CD4-positive, alpha-beta memory T cell (primary cell): ENCODE data around the gene TMEM26. TPM values are rescaled to one million over a fixed set of nuclear protein-coding genes. Genes with fewer than 3 reads are reported as not detected.

Source experiments
- CTCF ChIA-PET: fragments of 350-600 bp; sonication (Branson Sonifier 250); formaldehyde crosslinking; loops from one replicate; lab custom pipeline; 2021; ENCODE audit warnings: inconsistent platforms; ENCODE audit not compliant: partially characterized antibody; lab: Charles Lee
- POLR2A ChIA-PET: fragments of 350-600 bp; sonication (Branson Sonifier 250); formaldehyde crosslinking; loops from one replicate; lab custom pipeline; 2021; ENCODE audit not compliant: partially characterized antibody; lab: Charles Lee
- DNase-seq, 5 donors: peaks; one replicate each; pipeline versions ENCODE4 v3.0.0 to v3.0.0-alpha.2; 2020 to 2022; ENCODE audit warnings: mixed read lengths in 1 of 5
- H3K27ac ChIP-seq: one replicate; pipeline ENCODE4 v1.7.0; 2013; ENCODE audit warnings: low read depth, low read length
- H3K27me3 ChIP-seq: 2 replicates; pipeline ENCODE4 v1.7.0; 2013; ENCODE audit warnings: mild to moderate bottlenecking, low read length, moderate library complexity; ENCODE audit not compliant: insufficient read depth
- H3K36me3 ChIP-seq: 2 replicates; pipeline ENCODE4 v1.7.0; 2013; ENCODE audit warnings: mild to moderate bottlenecking, low read length, moderate library complexity; ENCODE audit not compliant: insufficient read depth
- H3K4me1 ChIP-seq: 2 replicates; pipeline ENCODE4 v1.7.0; 2013; ENCODE audit warnings: mild to moderate bottlenecking, low read length, moderate library complexity; ENCODE audit not compliant: insufficient read depth
- H3K4me3 ChIP-seq, 2 donors: one replicate each; pipeline ENCODE4 v1.7.0; 2013; ENCODE audit warnings: low read length in 2 of 2, mild to moderate bottlenecking in 1 of 2
- H3K9me3 ChIP-seq, 2 donors: one replicate each; pipeline ENCODE4 v1.7.0; 2013; ENCODE audit warnings: low read length in 2 of 2, control low read depth in 1 of 2; ENCODE audit not compliant: control insufficient read depth in 1 of 2
- H3K27ac Mint-ChIP-seq, 7 donors: one replicate each; pipeline ENCODE4 v1.8.0; 2020 to 2021; ENCODE audit warnings: mixed read lengths in 7 of 7, mild to moderate bottlenecking in 6 of 7, inconsistent platforms in 3 of 7, moderate library complexity in 3 of 7
- H3K27me3 Mint-ChIP-seq, 2 donors: one replicate each; pipeline ENCODE4 v1.8.0; 2020 to 2021; ENCODE audit warnings: mixed read lengths in 2 of 2
- H3K36me3 Mint-ChIP-seq, 2 donors: one replicate each; pipeline ENCODE4 v1.8.0; 2020 to 2021; ENCODE audit warnings: mixed read lengths in 2 of 2, inconsistent platforms in 1 of 2, mild to moderate bottlenecking in 1 of 2
- H3K4me1 Mint-ChIP-seq, 4 donors: one replicate each; pipeline ENCODE4 v1.8.0; 2020 to 2021; ENCODE audit warnings: mixed read lengths in 4 of 4, mild to moderate bottlenecking in 1 of 4
- H3K4me3 Mint-ChIP-seq, 8 donors: one replicate each; pipeline ENCODE4 v1.8.0; 2020 to 2021; ENCODE audit warnings: mixed read lengths in 8 of 8, mild to moderate bottlenecking in 7 of 8, moderate library complexity in 6 of 8, inconsistent platforms in 3 of 8
- H3K9me3 Mint-ChIP-seq, 8 donors: one replicate each; pipeline ENCODE4 v1.8.0; 2020 to 2021; ENCODE audit warnings: mixed read lengths in 8 of 8, mild to moderate bottlenecking in 5 of 8, inconsistent platforms in 3 of 8, moderate library complexity in 1 of 8
- intact Hi-C: fragments of 100-400 bp; cut with micrococcal nuclease; formaldehyde crosslinking; loops from one replicate; pipeline ENCODE4 v1.15.1; 2023
- polyA plus RNA-seq, 2 donors: library from polyadenylated mRNA; unstranded; fragments of 300-500 nt; fragmentation: Illumina TruSeq; gene quantifications; one replicate each; pipeline ENCODE4 v1.2.3, GENCODE V29; 2021
- total RNA-seq, 2 experiments: library from RNA; stranded (reverse); gene quantifications; one replicate each; pipeline ENCODE4 v1.2.3, GENCODE V29; 2021

Gene TMEM26
- total and polyA plus RNA-seq, 4 experiments from 2014 or later, result not detected

DNA sequence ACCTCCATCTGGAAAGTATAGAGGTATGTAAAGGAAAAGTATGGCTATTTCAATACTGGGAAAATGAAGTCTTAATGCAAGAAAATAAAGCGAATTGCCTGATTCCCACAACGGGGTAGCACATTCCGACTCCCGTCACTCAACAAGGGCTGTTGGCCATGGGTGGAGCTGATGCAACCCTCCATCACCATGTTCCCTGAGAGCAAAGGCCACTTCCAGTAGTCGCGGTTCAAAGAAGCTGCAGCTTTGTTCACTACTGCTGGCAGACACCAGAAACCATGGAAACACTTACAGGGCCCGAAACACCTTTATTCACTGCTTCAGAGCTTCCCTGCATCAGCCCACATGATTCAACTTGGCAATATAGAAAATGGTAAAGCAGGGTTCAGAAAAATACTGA, 44.0 kb downstream of the TMEM26 start:
- H3K36me3 Mint-ChIP-seq, result no peaks in the 10 kb centered on the region
- Histone ChIP-seq H3K4me1 (no peaks in the 10 kb centered on the region), H3K36me3 (no peaks in the 10 kb centered on the region), H3K4me3 (no peak overlapping the region), H3K9me3 (no peaks in the 10 kb centered on the region), H3K27ac (no peak overlapping the region), H3K27me3 (no peaks in the 10 kb centered on the region)
- H3K27me3 Mint-ChIP-seq, result peaks cover 11 to 14% of the 10 kb centered on the region in 2 donors
- H3K9me3 Mint-ChIP-seq, result no peaks in the 10 kb centered on the region
- intact Hi-C loops, result no loop called here
- no peak overlapping the region for H3K27ac Mint-ChIP-seq
- ChIA-PET CTCF (no interaction called here), POLR2A (no interaction called here)
- H3K4me3 Mint-ChIP-seq, result no peak overlapping the region
- DNase-seq, result no peak
- no peaks in the 10 kb centered on the region for H3K4me1 Mint-ChIP-seq

DNA sequence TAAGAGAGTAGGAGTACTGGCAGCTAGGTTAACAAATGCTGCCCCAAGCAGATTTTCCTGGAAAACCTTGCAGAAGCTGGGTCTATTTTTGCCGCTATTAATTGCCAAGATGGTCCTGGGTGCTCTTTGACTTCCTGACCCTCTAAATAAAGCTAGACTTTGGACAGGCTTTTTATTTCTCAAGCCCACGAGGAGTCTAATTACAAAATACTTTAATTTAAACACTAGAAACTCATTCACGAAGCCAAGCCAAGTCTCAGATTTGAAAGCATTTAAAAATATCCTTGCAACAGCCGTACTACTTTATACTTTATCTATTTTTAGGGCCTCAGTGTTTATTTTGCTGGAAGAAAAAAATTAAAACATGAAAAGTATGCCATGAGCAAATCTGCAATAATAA, 45.1 kb downstream of the TMEM26 start:
- Histone ChIP-seq H3K36me3 (no peaks in the 10 kb centered on the region), H3K4me3 (no peak overlapping the region), H3K27me3 (no peaks in the 10 kb centered on the region), H3K4me1 (no peaks in the 10 kb centered on the region), H3K9me3 (no peaks in the 10 kb centered on the region), H3K27ac (no peak overlapping the region)
- Mint-ChIP-seq H3K4me3 (no peak overlapping the region), H3K27ac (no peak overlapping the region), H3K9me3 (no peaks in the 10 kb centered on the region), H3K27me3 (peaks cover 10 to 14% of the 10 kb centered on the region in 2 donors), H3K4me1 (no peaks in the 10 kb centered on the region), H3K36me3 (no peaks in the 10 kb centered on the region)
- POLR2A ChIA-PET, result no interaction called here
- DNase-seq, result no peak
- CTCF ChIA-PET, result no interaction called here
- intact Hi-C loops, result no loop called here

DNA sequence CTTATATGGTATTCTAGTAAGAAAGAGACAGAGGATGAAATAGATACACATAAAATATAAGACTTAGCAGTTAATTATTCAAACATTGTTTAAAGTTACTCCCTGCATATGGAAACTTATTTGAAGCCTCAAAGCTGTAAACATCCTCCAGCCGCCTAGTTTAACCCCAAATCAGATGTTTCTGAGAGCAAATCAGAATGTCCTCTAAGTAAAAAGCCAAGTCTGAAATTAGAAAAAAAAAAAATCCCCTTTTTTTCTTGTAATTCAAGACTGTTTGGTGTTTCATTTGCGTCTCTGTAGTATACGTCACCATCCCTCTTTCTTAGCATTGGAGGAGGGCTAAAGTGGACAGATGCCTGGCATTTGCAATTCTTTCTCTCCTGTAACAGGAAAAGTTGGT, 46.4 kb downstream of the TMEM26 start:
- no peaks in the 10 kb centered on the region for H3K36me3 Mint-ChIP-seq
- POLR2A ChIA-PET, result no interaction called here
- intact Hi-C loops, result no loop called here
- no peak for DNase-seq
- no peak overlapping the region for H3K4me3 Mint-ChIP-seq
- Histone ChIP-seq H3K4me1 (no peaks in the 10 kb centered on the region), H3K27ac (no peak overlapping the region), H3K9me3 (no peaks in the 10 kb centered on the region), H3K36me3 (no peaks in the 10 kb centered on the region), H3K4me3 (no peak overlapping the region), H3K27me3 (no peaks in the 10 kb centered on the region)
- H3K9me3 Mint-ChIP-seq, result no peaks in the 10 kb centered on the region
- no peaks in the 10 kb centered on the region for H3K4me1 Mint-ChIP-seq
- CTCF ChIA-PET, result no interaction called here
- H3K27me3 Mint-ChIP-seq, result peaks cover 8 to 12% of the 10 kb centered on the region in 2 donors
- H3K27ac Mint-ChIP-seq, result no peak overlapping the region

DNA sequence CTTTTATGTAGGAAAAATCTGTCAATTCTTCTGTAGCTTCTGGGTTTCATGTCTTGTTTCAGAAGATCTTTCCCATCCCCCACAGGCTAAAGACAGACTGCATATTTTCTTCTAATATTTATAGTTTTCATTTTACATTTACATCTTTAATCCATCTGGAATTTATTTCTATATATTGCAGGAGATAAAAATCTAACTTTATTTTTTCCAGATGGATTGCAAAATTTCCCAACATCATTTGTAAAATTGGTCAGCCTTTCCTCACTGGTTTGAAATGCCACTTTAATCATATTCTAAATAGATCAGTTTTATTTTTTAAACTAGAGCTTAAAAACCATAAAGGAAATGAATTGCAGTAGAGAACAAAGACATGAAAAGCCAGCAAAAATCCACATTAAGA, 46.9 kb downstream of the TMEM26 start:
- Histone ChIP-seq H3K9me3 (no peaks in the 10 kb centered on the region), H3K4me3 (no peak overlapping the region), H3K27ac (no peak overlapping the region), H3K27me3 (no peaks in the 10 kb centered on the region), H3K36me3 (no peaks in the 10 kb centered on the region), H3K4me1 (no peaks in the 10 kb centered on the region)
- Mint-ChIP-seq H3K27me3 (peaks cover 7 to 9% of the 10 kb centered on the region in 2 donors), H3K27ac (no peak overlapping the region), H3K4me3 (no peak overlapping the region), H3K9me3 (no peaks in the 10 kb centered on the region), H3K4me1 (no peaks in the 10 kb centered on the region), H3K36me3 (no peaks in the 10 kb centered on the region)
- no peak for DNase-seq
- intact Hi-C loops, result no loop called here
- ChIA-PET CTCF (no interaction called here), POLR2A (no interaction called here)

DNA sequence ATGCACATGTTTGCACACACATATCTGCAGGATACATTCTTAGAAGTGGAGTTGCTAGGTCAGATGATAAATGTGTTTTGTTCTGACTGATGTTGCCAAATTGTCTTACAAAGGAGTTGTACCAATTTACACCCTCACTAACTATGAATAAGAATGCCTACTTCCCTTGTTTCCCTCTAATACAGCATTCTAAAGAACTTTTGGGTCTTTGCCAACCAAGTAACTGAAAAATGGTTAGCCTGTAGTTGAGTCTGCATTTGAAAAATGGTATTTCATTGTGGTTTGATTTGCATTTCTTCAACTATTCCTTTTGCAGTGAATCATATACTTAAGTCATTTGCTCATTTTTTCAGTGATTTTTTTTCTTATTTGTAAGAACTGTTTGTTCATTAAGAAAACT, 48.4 kb downstream of the TMEM26 start:
- H3K4me3 ChIP-seq, result no peak overlapping the region
- POLR2A ChIA-PET, result no interaction called here
- Mint-ChIP-seq H3K27me3 (peaks cover 3 to 5% of the 10 kb centered on the region in 2 donors), H3K36me3 (no peaks in the 10 kb centered on the region), H3K4me3 (no peak overlapping the region), H3K4me1 (no peaks in the 10 kb centered on the region), H3K9me3 (no peaks in the 10 kb centered on the region), H3K27ac (no peak overlapping the region)
- no peaks in the 10 kb centered on the region for H3K36me3 ChIP-seq
- CTCF ChIA-PET, result interaction anchor here (0.6 kb wide), 1 partner anchor 1950 kb away, joined by 5 read pairs; no protein-coding TSS in a partner anchor
- intact Hi-C loops, result no loop called here
- no peaks in the 10 kb centered on the region for H3K4me1 ChIP-seq
- DNase-seq, result no peak
- no peaks in the 10 kb centered on the region for H3K9me3 ChIP-seq
- H3K27ac ChIP-seq, result no peak overlapping the region
- no peaks in the 10 kb centered on the region for H3K27me3 ChIP-seq

DNA sequence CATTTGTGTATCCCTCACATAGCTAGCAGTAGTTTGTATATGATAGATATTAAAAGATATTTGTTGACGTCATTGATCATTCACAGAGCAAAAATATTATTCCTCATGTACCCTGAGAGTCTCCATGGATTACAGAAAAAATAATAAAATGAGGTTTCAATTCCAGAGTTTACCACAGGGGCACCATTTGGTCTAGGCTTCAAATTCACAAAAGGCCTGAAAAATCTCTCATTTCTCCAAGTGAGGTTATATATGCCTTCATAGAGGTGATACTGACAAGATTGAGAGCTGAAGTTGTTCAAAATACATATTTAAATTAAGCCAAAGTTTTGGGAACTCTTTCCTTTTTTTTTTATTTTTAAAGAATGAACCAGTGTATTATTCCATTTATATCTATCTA, 52.7 kb downstream of the TMEM26 start:
- ChIA-PET POLR2A (no interaction called here), CTCF (no interaction called here)
- Mint-ChIP-seq H3K4me3 (no peak overlapping the region), H3K36me3 (no peaks in the 10 kb centered on the region), H3K27me3 (no peaks in the 10 kb centered on the region), H3K9me3 (no peaks in the 10 kb centered on the region), H3K27ac (no peak overlapping the region), H3K4me1 (peaks cover 6 to 14% (median 11%) of the 10 kb centered on the region in 4 donors)
- Histone ChIP-seq H3K36me3 (no peaks in the 10 kb centered on the region), H3K4me1 (peaks cover 8% of the 10 kb centered on the region), H3K27me3 (no peaks in the 10 kb centered on the region), H3K9me3 (no peaks in the 10 kb centered on the region), H3K4me3 (no peak overlapping the region), H3K27ac (no peak overlapping the region)
- DNase-seq, result no peak
- intact Hi-C loops, result no loop called here

DNA sequence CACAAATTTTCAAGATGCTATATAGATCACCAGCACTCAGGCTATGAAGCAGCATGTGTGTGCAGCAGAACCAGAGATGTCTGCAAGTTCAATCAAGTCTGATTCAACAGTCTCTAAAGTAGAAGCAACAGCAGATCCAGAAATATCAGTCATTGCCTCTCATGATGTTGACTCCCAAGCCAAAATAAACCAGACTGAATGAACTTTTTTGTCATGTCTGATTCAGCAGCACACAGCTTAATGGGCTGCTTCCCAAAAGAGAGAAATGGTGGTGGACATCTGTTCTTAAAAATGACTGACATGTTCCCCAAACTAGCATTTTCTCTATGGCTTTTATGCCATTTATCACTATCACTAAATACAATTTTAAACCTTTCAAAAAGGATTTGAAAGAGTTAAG, 53.8 kb downstream of the TMEM26 start:
- no peak overlapping the region for H3K27ac ChIP-seq
- H3K36me3 ChIP-seq, result no peaks in the 10 kb centered on the region
- H3K4me3 ChIP-seq, result no peak overlapping the region
- intact Hi-C loops, result no loop called here
- ChIA-PET POLR2A (no interaction called here), CTCF (no interaction called here)
- DNase-seq, result no peak
- H3K9me3 Mint-ChIP-seq, result peaks cover 0 to 1% (median 0%) of the 10 kb centered on the region in 8 donors
- no peak overlapping the region for H3K4me3 Mint-ChIP-seq
- H3K4me1 Mint-ChIP-seq, result peaks cover 6 to 14% (median 11%) of the 10 kb centered on the region in 4 donors
- H3K9me3 ChIP-seq, result no peaks in the 10 kb centered on the region
- no peaks in the 10 kb centered on the region for H3K27me3 Mint-ChIP-seq
- H3K27me3 ChIP-seq, result no peaks in the 10 kb centered on the region
- H3K27ac Mint-ChIP-seq, result no peak overlapping the region
- H3K36me3 Mint-ChIP-seq, result no peaks in the 10 kb centered on the region
- peaks cover 8% of the 10 kb centered on the region for H3K4me1 ChIP-seq
